MM.1S (cell line): Measurements from ENCODE around the gene EYA2.

Experiments used
- DNase-seq: peaks from one replicate; pipeline ENCODE4 v3.0.0-alpha.2; 2015
- H2AFZ ChIP-seq: fragments of 300-600 bp; sonication (generic); 2 replicates; pipeline ENCODE4 v1.6.0; 2016; ENCODE audit warnings: antibody characterized with exemption, low read length
- H3F3A ChIP-seq: fragments of 300-600 bp; sonication (generic); 2 replicates; pipeline ENCODE4 v1.6.1; 2016; ENCODE audit warnings: mild to moderate bottlenecking, antibody characterized with exemption, low read length, moderate library complexity, mixed read lengths; ENCODE audit not compliant: insufficient read depth
- H3K27ac ChIP-seq: fragments of 300-600 bp; sonication (generic); 2 replicates; pipeline ENCODE4 v1.5.1; 2016; ENCODE audit warnings: mild to moderate bottlenecking, low read length
- H3K27me3 ChIP-seq: fragments of 300-600 bp; sonication (generic); replicated peaks from 2 replicates; pipeline ENCODE4 v1.6.0; 2016; ENCODE audit warnings: low read length; ENCODE audit not compliant: insufficient read depth
- H3K36me3 ChIP-seq: fragments of 300-600 bp; sonication (generic); replicated peaks from 2 replicates; pipeline ENCODE4 v1.6.1; 2016; ENCODE audit warnings: mild to moderate bottlenecking, low read length, mixed read lengths; ENCODE audit not compliant: insufficient read depth
- H3K4me1 ChIP-seq: fragments of 300-600 bp; sonication (generic); 2 replicates; pipeline ENCODE4 v1.6.1; 2016; ENCODE audit warnings: low read length, mixed read lengths
- H3K4me2 ChIP-seq: fragments of 300-600 bp; sonication (generic); 2 replicates; pipeline ENCODE4 v1.6.0; 2016; ENCODE audit warnings: low read depth, low read length
- H3K4me3 ChIP-seq: fragments of 300-600 bp; sonication (generic); 2 replicates; pipeline ENCODE4 v1.5.1; 2016; ENCODE audit warnings: low read length, mixed read lengths
- H3K79me2 ChIP-seq: fragments of 300-600 bp; sonication (generic); 2 replicates; pipeline ENCODE4 v1.6.1; 2016; ENCODE audit warnings: mixed run types, low read length, mixed read lengths
- H3K9ac ChIP-seq: fragments of 300-600 bp; sonication (generic); 2 replicates; pipeline ENCODE4 v1.6.1; 2016; ENCODE audit warnings: low read length, mixed read lengths
- H3K9me2 ChIP-seq: fragments of 300-600 bp; sonication (generic); replicated peaks from 2 replicates; pipeline ENCODE4 v1.6.1; 2016; ENCODE audit warnings: mild to moderate bottlenecking, low read length, mixed read lengths; ENCODE audit not compliant: insufficient read depth
- H3K9me3 ChIP-seq: fragments of 300-600 bp; sonication (generic); replicated peaks from 2 replicates; pipeline ENCODE4 v1.6.1; 2016; ENCODE audit warnings: mild to moderate bottlenecking, low read length, mixed read lengths; ENCODE audit not compliant: insufficient read depth
- H4K20me1 ChIP-seq: fragments of 300-600 bp; sonication (generic); 2 replicates; pipeline ENCODE4 v1.6.1; 2016; ENCODE audit warnings: mild to moderate bottlenecking, low read length, moderate library complexity, mixed read lengths; ENCODE audit not compliant: insufficient read depth
- EZH2 ChIP-seq: fragments of 300-600 bp; sonication (generic); optimal IDR thresholded peaks from 2 replicates; pipeline ENCODE3; 2017; ENCODE audit warnings: low read depth, mild to moderate bottlenecking, antibody characterized with exemption, low read length, mixed read lengths
- EZH2phosphoT487 ChIP-seq: fragments of 300-600 bp; sonication (generic); IDR thresholded peaks from 2 replicates; pipeline ENCODE4 v1.6.1; 2018; ENCODE audit warnings: antibody characterized with exemption, low read length
- TF ChIP-seq, protein P1 (sequence below): fragments of 300-600 bp; sonication (generic); IDR thresholded peaks from 2 replicates; pipeline ENCODE4 v1.5.1; 2016; ENCODE audit warnings: antibody characterized with exemption, low read length, mixed read lengths

EYA2 gene

DNA sequence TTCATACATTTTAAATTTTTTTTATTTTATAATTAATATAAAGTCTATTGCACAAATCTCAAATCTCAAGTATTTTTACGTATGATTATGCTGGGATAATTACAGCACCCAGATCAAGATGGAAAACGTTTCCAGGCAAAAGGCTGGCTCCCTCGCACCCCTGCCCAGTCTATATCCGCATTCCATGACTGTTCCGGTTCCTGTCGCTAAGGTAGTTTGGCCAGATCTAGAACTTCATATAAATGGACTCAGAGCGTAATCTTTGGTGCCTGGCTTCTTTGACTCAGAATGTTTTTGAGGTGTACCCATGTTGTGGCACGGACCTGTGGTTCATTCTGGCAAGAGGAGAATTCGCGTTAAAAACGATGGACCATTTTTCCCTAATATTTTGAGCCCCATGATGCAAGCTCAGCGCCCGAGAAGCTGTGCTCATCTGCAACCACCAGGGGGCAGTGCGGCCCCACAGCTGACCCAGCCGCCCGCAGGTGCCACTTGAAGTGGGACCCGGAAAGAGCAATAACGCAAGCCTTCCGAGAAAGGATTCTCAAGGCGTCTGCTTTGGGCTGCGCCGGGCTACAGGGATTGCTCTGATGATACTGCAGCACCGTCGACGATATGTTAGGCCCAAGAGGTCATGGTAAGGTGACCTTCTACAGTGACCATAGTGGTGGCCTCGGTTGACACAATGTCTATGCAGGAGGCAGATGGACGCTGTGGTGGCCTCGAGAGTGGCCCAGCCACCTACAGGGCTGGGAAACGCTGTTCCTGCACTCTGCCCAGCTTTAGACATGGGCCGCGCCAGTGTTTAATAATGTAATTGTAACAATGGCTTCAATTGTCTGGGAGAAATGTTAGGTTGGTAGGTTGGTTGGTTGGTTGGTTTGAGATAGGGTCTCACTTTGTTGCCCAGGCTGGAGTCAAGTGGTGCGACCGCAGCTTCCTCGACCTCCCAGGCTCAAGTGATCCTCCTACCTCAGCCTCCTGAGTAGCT lies 301.7 kb downstream of the EYA2 start:
- TF ChIP-seq, protein P1, sequence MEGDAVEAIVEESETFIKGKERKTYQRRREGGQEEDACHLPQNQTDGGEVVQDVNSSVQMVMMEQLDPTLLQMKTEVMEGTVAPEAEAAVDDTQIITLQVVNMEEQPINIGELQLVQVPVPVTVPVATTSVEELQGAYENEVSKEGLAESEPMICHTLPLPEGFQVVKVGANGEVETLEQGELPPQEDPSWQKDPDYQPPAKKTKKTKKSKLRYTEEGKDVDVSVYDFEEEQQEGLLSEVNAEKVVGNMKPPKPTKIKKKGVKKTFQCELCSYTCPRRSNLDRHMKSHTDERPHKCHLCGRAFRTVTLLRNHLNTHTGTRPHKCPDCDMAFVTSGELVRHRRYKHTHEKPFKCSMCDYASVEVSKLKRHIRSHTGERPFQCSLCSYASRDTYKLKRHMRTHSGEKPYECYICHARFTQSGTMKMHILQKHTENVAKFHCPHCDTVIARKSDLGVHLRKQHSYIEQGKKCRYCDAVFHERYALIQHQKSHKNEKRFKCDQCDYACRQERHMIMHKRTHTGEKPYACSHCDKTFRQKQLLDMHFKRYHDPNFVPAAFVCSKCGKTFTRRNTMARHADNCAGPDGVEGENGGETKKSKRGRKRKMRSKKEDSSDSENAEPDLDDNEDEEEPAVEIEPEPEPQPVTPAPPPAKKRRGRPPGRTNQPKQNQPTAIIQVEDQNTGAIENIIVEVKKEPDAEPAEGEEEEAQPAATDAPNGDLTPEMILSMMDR = peak; percentile 98
- no peak for TF ChIP-seq EZH2
- no peak overlapping the region for H3K9ac ChIP-seq
- H3K27me3 ChIP-seq = no peaks in the 10 kb centered on the region
- no peaks in the 10 kb centered on the region for H3K9me2 ChIP-seq
- no peaks in the 10 kb centered on the region for H3K9me3 ChIP-seq
- peak overlapping the region; percentile 82 for H2AFZ ChIP-seq
- H3K4me2 ChIP-seq = peak overlapping the region; percentile 74
- no peaks in the 10 kb centered on the region for H3K79me2 ChIP-seq
- peaks cover 11% of the 10 kb centered on the region for H3K4me1 ChIP-seq
- peak; percentile 77 for DNase-seq
- no peaks in the 10 kb centered on the region for H4K20me1 ChIP-seq
- no peak overlapping the region for H3K27ac ChIP-seq
- peak overlapping the region; percentile 40 for H3K4me3 ChIP-seq
- no peaks in the 10 kb centered on the region for H3F3A ChIP-seq
- no peaks in the 10 kb centered on the region for H3K36me3 ChIP-seq

DNA sequence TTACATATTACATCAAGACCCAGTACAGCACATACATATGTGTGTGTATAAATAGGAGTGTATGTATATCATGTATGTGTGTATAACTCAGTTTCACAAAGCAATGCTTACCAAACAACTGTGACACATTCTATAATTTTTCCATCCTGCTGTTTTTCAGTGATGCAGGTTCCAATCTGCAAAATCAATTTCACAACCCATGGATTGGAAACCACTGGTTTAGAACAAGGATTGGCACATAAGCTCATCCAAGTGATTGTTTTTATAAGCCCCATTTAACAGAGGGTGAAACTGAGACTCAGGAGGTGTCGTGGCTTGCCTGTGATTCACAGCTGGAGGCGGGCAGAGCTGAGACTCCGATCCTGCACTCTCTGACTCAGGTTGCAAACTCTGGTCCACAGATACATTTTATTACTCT lies 303.6 kb downstream of the EYA2 start:
- peak; percentile 15 for DNase-seq
- Histone ChIP-seq H3K27me3 (no peaks in the 10 kb centered on the region), H2AFZ (no peak overlapping the region), H4K20me1 (no peaks in the 10 kb centered on the region), H3K4me1 (peaks cover 11% of the 10 kb centered on the region), H3K9ac (no peak overlapping the region), H3K4me3 (no peak overlapping the region), H3K4me2 (no peak overlapping the region), H3F3A (no peaks in the 10 kb centered on the region), H3K79me2 (no peaks in the 10 kb centered on the region), H3K36me3 (no peaks in the 10 kb centered on the region), H3K27ac (no peak overlapping the region), H3K9me2 (no peaks in the 10 kb centered on the region), H3K9me3 (no peaks in the 10 kb centered on the region)
- no peak for TF ChIP-seq EZH2

DNA sequence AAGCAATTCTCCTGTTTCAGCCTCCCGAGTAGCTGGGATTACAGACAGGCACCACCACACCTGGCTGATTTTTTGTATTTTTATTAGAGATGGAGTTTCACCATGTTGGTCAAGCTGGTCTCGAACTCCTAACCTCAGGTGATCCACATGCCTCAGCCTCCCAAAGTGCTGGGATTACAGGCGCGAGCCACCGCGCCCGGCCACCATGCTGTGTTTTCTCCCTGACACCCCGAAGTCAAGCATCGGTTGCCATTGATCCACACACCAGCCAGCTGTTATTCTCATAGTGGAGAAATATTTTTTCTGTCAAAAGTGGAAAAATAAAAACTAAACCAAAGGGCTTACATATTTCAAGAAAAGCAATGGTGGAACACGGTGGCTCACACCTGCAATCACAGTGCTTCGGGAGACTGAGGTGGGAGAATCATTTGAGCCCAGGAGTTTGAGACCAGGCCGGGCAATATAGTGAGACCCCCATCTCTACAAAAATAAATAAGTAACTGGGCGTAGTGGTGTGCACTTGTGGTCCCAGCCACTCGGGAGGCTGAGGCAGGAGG lies 304.4 kb downstream of the EYA2 start:
- no peaks in the 10 kb centered on the region for H3K9me2 ChIP-seq
- no peaks in the 10 kb centered on the region for H3K79me2 ChIP-seq
- no peak overlapping the region for H3K27ac ChIP-seq
- no peak overlapping the region for H2AFZ ChIP-seq
- H3K4me2 ChIP-seq = no peak overlapping the region
- no peaks in the 10 kb centered on the region for H3K9me3 ChIP-seq
- TF ChIP-seq EZH2 = no peak
- TF ChIP-seq, protein P1 = no peak
- no peak for TF ChIP-seq EZH2phosphoT487
- no peak for DNase-seq
- H3K4me1 ChIP-seq = peaks cover 11% of the 10 kb centered on the region
- no peaks in the 10 kb centered on the region for H3K36me3 ChIP-seq
- H4K20me1 ChIP-seq = no peaks in the 10 kb centered on the region
- no peak overlapping the region for H3K4me3 ChIP-seq
- H3K27me3 ChIP-seq = no peaks in the 10 kb centered on the region
- no peak overlapping the region for H3K9ac ChIP-seq
- no peaks in the 10 kb centered on the region for H3F3A ChIP-seq
